ENCODE data around the gene STX17. TPM values are rescaled to one million over a fixed set of nuclear protein-coding genes. Genes with fewer than 3 reads are reported as not detected.

The STX17 gene
- total RNA-seq, 1 donor from 2014 or later, result 20.2 TPM

DNA sequence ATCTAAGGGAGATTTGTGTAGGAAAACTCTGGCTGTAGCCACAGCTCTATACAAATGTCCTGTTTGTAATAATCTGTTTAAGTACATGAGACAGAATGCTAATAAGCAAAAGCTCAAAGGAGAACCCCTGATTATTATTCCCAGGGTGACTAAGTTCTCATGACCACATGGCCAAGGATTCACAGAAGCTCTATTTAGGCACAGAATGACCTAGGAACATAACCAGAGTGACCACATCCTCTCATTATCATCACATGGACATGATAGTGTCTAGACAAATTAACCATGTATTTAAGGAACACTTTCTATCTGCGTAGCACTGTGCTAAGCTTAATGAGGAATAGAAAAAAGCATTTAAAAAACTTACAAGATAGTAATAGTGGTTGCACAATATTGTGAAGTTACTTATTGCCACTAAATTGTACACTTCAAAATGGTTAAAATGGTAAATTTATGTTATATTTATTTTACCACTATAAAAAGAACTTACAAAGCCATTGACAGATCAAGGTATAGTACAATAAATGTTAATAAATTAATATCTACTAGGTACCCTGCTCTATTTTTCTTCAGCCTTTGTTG is 56.3 kb downstream of the STX17 start:
- H3K4me3 Mint-ChIP-seq (ENCODE audit: unreplicated experiment), result no peak overlapping the region
- H3K4me1 Mint-ChIP-seq (ENCODE audit: low read depth), result peaks cover 17% of the 10 kb centered on the region
- peaks cover 10% of the 10 kb centered on the region for H3K36me3 Mint-ChIP-seq (ENCODE audit: low read depth)
- TF ChIP-seq, protein P1, sequence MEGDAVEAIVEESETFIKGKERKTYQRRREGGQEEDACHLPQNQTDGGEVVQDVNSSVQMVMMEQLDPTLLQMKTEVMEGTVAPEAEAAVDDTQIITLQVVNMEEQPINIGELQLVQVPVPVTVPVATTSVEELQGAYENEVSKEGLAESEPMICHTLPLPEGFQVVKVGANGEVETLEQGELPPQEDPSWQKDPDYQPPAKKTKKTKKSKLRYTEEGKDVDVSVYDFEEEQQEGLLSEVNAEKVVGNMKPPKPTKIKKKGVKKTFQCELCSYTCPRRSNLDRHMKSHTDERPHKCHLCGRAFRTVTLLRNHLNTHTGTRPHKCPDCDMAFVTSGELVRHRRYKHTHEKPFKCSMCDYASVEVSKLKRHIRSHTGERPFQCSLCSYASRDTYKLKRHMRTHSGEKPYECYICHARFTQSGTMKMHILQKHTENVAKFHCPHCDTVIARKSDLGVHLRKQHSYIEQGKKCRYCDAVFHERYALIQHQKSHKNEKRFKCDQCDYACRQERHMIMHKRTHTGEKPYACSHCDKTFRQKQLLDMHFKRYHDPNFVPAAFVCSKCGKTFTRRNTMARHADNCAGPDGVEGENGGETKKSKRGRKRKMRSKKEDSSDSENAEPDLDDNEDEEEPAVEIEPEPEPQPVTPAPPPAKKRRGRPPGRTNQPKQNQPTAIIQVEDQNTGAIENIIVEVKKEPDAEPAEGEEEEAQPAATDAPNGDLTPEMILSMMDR (IDR thresholded peaks at IDR 0.05), result no peak
- no peak for DNase-seq (ENCODE audit: low spot score)
- no peaks in the 10 kb centered on the region for H3K9me3 Mint-ChIP-seq (ENCODE audit: low read depth)
- H3K27me3 Mint-ChIP-seq (ENCODE audit: low read depth), result no peaks in the 10 kb centered on the region
- H3K27ac Mint-ChIP-seq (ENCODE audit: unreplicated experiment), result no peak overlapping the region

DNA sequence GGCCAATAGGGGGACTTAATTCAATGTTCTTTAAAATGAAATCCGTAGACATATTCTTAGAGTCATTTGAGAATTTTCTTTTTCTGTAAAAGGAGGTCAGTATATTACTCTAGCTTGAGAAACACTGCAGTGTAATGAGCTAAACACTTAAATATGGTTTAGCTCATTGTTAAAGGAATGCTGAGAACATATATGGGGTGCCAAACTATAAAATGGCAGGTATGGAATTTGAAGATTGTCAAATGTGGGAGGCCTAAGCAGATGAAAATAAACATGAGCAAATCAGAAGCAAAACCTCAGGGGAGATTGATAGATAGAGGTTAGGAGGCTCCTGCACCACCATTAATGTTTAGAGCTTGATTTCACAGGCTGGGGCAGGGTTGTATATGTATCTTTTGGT is 57.9 kb downstream of the STX17 start:
- H3K27ac Mint-ChIP-seq (ENCODE audit: unreplicated experiment), result peak overlapping the region; percentile 53
- no peaks in the 10 kb centered on the region for H3K27me3 Mint-ChIP-seq (ENCODE audit: low read depth)
- H3K4me3 Mint-ChIP-seq (ENCODE audit: unreplicated experiment), result no peak overlapping the region
- H3K9me3 Mint-ChIP-seq (ENCODE audit: low read depth), result no peaks in the 10 kb centered on the region
- TF ChIP-seq, protein P1 (IDR thresholded peaks at IDR 0.05), result no peak
- peaks cover 15% of the 10 kb centered on the region for H3K36me3 Mint-ChIP-seq (ENCODE audit: low read depth)
- DNase-seq (ENCODE audit: low spot score), result no peak
- H3K4me1 Mint-ChIP-seq (ENCODE audit: low read depth), result peaks cover 17% of the 10 kb centered on the region

- Mint-ChIP-seq H3K27me3 (ENCODE audit: low read depth) (no peaks in the 10 kb centered on the region), H3K36me3 (ENCODE audit: low read depth) (peaks cover 10% of the 10 kb centered on the region), H3K4me3 (ENCODE audit: unreplicated experiment) (no peak overlapping the region), H3K9me3 (ENCODE audit: low read depth) (no peaks in the 10 kb centered on the region), H3K27ac (ENCODE audit: unreplicated experiment) (no peak overlapping the region), H3K4me1 (ENCODE audit: low read depth) (peaks cover 17% of the 10 kb centered on the region)
- TF ChIP-seq, protein P1 (IDR thresholded peaks at IDR 0.05), result no peak
- DNase-seq (ENCODE audit: low spot score), result no peak
Observed at GRCh38 chr9:99966001-99966400, 59.5 kb downstream of the STX17 start.

DNA sequence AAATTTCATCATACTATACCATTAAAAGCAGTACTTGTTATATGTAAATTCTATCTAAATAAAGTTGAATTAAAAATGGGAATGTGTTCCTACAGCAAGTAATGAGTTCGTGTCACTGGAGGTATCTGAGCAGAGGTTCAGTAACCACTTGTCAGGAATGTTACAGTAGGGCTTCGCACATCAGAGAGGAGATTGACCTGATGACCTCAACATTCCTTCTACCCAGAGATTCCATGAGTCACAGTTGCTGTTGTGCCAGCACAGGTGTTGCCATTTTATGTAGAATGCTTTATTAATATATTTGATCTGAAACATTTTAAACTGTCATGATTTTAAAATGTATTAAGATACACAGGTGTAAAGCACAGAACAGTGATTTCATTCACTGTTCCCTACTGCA is 60.3 kb downstream of the STX17 start:
- DNase-seq (ENCODE audit: low spot score), result no peak
- Mint-ChIP-seq H3K27ac (ENCODE audit: unreplicated experiment) (no peak overlapping the region), H3K36me3 (ENCODE audit: low read depth) (peaks cover 7% of the 10 kb centered on the region), H3K9me3 (ENCODE audit: low read depth) (no peaks in the 10 kb centered on the region), H3K27me3 (ENCODE audit: low read depth) (no peaks in the 10 kb centered on the region), H3K4me3 (ENCODE audit: unreplicated experiment) (no peak overlapping the region), H3K4me1 (ENCODE audit: low read depth) (peaks cover 17% of the 10 kb centered on the region)
- TF ChIP-seq, protein P1 (IDR thresholded peaks at IDR 0.05), result no peak

DNA sequence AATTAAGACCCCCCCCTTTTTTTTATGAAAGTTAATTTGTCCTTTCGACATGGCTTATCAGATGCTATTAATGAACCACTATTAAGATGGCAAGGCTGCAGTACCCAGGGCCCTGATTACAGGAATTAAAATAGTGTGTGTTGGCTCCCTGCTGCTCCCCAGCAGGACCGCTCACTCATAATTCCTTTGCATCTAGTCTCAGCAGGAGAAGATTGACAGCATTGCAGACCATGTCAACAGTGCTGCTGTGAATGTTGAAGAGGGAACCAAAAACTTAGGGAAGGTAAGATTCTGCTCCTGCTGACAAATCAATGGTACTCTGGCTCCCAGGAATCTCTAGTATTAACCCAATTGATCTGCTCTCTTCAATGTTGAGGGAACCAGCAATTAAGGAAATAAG is 61.0 kb downstream of the STX17 start:
- Mint-ChIP-seq H3K27ac (ENCODE audit: unreplicated experiment) (no peak overlapping the region), H3K27me3 (ENCODE audit: low read depth) (no peaks in the 10 kb centered on the region), H3K4me3 (ENCODE audit: unreplicated experiment) (no peak overlapping the region), H3K4me1 (ENCODE audit: low read depth) (peaks cover 17% of the 10 kb centered on the region), H3K36me3 (ENCODE audit: low read depth) (peaks cover 7% of the 10 kb centered on the region), H3K9me3 (ENCODE audit: low read depth) (no peaks in the 10 kb centered on the region)
- no peak for DNase-seq (ENCODE audit: low spot score)
- TF ChIP-seq, protein P1 (IDR thresholded peaks at IDR 0.05), result no peak

Measured in chondrocyte (in vitro differentiated cells).